GM12872 (cell line): ENCODE data around the gene ZBTB18.

Source experiments
- TF ChIP-seq, protein P1 (sequence below): IDR thresholded peaks from 3 replicates; pipeline ENCODE4 v1.5.1; 2011; ENCODE audit warnings: low read depth, mild to moderate bottlenecking, low read length, moderate library complexity; ENCODE audit not compliant: insufficient read depth

The ZBTB18 gene

GRCh38 chr1:244085891-244086290, 34.8 kb downstream of the ZBTB18 start:
- TF ChIP-seq, protein P1, sequence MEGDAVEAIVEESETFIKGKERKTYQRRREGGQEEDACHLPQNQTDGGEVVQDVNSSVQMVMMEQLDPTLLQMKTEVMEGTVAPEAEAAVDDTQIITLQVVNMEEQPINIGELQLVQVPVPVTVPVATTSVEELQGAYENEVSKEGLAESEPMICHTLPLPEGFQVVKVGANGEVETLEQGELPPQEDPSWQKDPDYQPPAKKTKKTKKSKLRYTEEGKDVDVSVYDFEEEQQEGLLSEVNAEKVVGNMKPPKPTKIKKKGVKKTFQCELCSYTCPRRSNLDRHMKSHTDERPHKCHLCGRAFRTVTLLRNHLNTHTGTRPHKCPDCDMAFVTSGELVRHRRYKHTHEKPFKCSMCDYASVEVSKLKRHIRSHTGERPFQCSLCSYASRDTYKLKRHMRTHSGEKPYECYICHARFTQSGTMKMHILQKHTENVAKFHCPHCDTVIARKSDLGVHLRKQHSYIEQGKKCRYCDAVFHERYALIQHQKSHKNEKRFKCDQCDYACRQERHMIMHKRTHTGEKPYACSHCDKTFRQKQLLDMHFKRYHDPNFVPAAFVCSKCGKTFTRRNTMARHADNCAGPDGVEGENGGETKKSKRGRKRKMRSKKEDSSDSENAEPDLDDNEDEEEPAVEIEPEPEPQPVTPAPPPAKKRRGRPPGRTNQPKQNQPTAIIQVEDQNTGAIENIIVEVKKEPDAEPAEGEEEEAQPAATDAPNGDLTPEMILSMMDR, result no peak

DNA sequence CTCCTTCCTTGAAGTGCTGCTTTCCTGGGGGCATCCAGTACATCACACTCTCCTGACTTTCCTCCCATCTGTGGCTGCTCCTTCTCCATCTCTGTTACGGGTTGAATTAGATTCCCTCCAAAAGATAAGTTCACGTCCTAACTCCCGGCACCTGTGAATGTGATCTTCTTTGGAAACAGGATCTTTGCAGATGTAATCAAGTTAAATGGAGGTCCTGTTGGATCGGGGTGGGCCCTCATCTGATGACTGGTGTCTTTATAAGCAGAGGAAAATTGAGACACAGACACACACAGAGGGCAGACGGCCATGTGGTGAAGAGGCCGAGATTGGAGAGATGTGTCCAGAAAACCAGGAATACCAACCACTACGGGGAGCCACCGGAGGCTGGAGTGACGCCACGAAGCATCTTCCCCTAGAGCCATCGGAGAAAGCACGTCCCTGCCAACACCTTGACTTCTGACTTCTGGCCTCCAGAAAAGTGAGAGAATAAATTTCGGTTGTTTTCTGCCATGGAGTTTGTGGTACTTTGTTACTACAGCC, 36.0 kb downstream of the ZBTB18 start:
- TF ChIP-seq, protein P1, result no peak

DNA sequence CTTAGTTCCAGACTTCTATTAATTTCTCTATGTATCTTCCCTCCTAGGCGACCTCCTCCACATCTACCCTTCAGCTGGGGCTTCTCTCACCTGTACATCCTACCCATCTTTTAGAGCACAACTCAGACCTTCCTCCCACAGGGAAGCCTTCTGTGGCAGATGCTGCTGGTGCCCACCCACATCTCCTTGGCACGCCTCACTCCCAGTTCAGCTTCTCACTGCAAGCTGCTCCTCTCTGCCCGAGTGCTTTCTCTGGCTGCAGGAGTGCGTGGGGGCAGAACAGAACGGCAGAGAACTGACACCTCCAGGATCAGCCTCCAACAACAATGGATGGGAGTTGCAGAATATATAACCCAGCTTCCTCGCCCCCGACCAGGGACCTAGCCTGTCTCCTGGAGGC, 36.5 kb downstream of the ZBTB18 start:
- TF ChIP-seq, protein P1, result no peak

GRCh38 chr1:244088161-244088560, 37.1 kb downstream of the ZBTB18 start:
- TF ChIP-seq, protein P1, result no peak

GRCh38 chr1:244089561-244089960, 38.5 kb downstream of the ZBTB18 start:
- TF ChIP-seq, protein P1, result no peak

GRCh38 chr1:244090645-244091044, 39.6 kb downstream of the ZBTB18 start:
- TF ChIP-seq, protein P1, result no peak

GRCh38 chr1:244092293-244092963, 41.3 kb downstream of the ZBTB18 start:
- TF ChIP-seq, protein P1, result no peak
